Right cardiac atrium (tissue), 5 donors: ENCODE results near the gene GALNT4. TPM values are rescaled to one million over a fixed set of nuclear protein-coding genes. Genes with fewer than 3 reads are reported as not detected.

Experiments
- ATAC-seq, 2 donors: fragments of 200-7000 bp; cut with Tn5 transposase; one replicate each; pipeline versions ENCODE4 v1.8.0 to v1.9.1; 2020; ENCODE audit warnings: moderate library complexity in 2 of 2, mild to moderate bottlenecking in 1 of 2
- DNase-seq, 3 donors: peaks; one replicate each; pipeline ENCODE4 v3.0.0-alpha.2; 2020
- H3K27ac ChIP-seq: one replicate; pipeline ENCODE4 v1.5.1; 2013; ENCODE audit warnings: mild to moderate bottlenecking, low read length, control low read depth, moderate library complexity
- H3K27me3 ChIP-seq: one replicate; pipeline ENCODE4 v1.6.1; 2013; ENCODE audit not compliant: control insufficient read depth, insufficient read depth
- H3K4me1 ChIP-seq: one replicate; pipeline ENCODE4 v1.6.1; 2013; ENCODE audit warnings: low read length; ENCODE audit not compliant: control insufficient read depth, insufficient read depth
- H3K4me3 ChIP-seq: one replicate; pipeline ENCODE4 v1.5.1; 2013; ENCODE audit warnings: low read length, control low read depth
- H3K9me3 ChIP-seq: one replicate; pipeline ENCODE4 v1.6.1; 2013; ENCODE audit warnings: low read length; ENCODE audit not compliant: control insufficient read depth
- WGBS: extraction: QIAGEN DNeasy Blood & Tissue Kit; methylation state at CpG from one replicate; pipeline ENCODE4 v1.1.7; 2013; 5-methylcytosine and 5-hydroxymethylcytosine counted together
- intact Hi-C, 4 donors: fragments of 100-400 bp; cut with DNase I; formaldehyde crosslinking; loops; one replicate each; pipeline versions ENCODE4 v1.11.0 to v1.14.0; 2022 to 2023
- long read RNA-seq, 4 donors: library from polyadenylated mRNA; unstranded; transcript quantifications; one replicate each; pipeline ENCODE4 v2.0.0, GENCODE V29; 2020 to 2021
- polyA plus RNA-seq: library from polyadenylated mRNA; stranded (reverse); fragments of 200-250 nt; gene quantifications from one replicate; pipeline ENCODE4 v1.2.3, GENCODE V29; 2013
- total RNA-seq, 4 donors: library from RNA; stranded (reverse); fragmentation: NEBNext Ultra II Directional; extraction: Animal tissue kit (Norgen Biotek cat#: 25700); gene quantifications; one replicate each; pipeline ENCODE4 v1.2.1, GENCODE V29; 2021
- donor health status: healthy with polysubstance abuse.
- donor health status: DM: no; HTN: yes; CAD: no.
- donor health status: DM: no; HTN: no; CAD: no.
- donor health status: DM: no; HTN: yes; CAD: no; lungs with severe emphysema.
- donor health status: DM: yes; HTN: yes; CAD: no.

GALNT4 gene
- total RNA-seq (1 to 10 TPM; 3.3 to 5.2 (median 4.0) TPM), polyA plus RNA-seq (2.5 TPM)
- long read RNA-seq, donor 1, full-length matches to known transcripts = 6 of 6 reads
- long read RNA-seq, donor 1, partial matches to known transcripts = 0 of 6 reads
- long read RNA-seq, donor 1, other reads (novel, unspliced or antisense) = 0 of 6 reads
- long read RNA-seq, donor 2, full-length matches to known transcripts = 2 of 2 reads
- long read RNA-seq, donor 2, partial matches to known transcripts = 0 of 2 reads
- long read RNA-seq, donor 2, other reads (novel, unspliced or antisense) = 0 of 2 reads
- long read RNA-seq, donor 3, full-length matches to known transcripts = 32 of 32 reads
- long read RNA-seq, donor 3, partial matches to known transcripts = 0 of 32 reads
- long read RNA-seq, donor 3, other reads (novel, unspliced or antisense) = 0 of 32 reads
- long read RNA-seq, donor 4, full-length matches to known transcripts = 2 of 2 reads
- long read RNA-seq, donor 4, partial matches to known transcripts = 0 of 2 reads
- long read RNA-seq, donor 4, other reads (novel, unspliced or antisense) = 0 of 2 reads

DNA sequence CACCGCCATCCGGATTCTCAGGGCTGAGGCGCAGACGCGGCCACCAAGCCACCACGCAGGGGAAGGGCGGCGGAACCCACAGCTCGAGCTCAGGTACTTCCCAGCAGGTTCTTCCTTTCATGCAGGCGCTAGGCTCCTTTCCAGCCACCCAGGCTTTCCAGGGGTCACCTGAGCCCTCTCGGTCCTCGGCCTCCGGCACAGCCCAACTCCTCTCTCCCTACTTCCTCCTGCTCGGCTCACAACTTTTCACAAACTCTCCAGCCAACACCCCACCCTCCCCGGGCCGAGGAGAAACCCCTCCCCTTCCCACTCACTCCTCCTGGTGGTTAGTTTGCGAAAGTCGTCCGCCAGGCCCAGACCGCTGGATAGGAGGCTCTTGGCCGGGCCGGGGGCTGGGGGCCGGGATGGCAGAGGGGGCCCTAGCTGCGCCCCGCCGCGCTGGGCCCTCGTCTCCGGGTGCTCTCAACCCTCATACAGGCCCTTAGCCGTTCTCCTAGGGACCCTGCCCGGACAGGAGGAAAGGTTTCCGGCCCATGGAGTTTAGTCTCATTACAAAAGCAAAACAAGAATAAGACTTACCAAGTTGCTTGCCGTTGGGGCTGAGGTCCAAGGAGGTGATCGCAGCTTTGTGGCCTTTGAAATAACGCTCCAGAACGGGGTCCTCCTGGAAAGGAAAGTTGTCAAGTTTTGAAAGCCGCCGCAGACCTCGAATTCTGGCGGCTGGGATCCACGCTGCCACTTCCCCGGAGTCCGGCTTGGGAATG is at the start of gene GALNT4:
GALNT4 (minus strand) TSS at position 256 of the 764 bp plus-strand sequence; CDS start at position 9, 247 bp downstream.
- Histone ChIP-seq H3K27ac (peak within 1 kb of the TSS; percentile 92), H3K9me3 (no peaks in the 10 kb centered on the region), H3K4me3 (peak within 1 kb of the TSS; percentile 95), H3K27me3 (no peaks in the 10 kb centered on the region), H3K4me1 (peaks cover 3% of the 10 kb centered on the region)
- DNase-seq = peak; percentile 87 to 94 (median 93)
- ATAC-seq = peak; percentile 94 to 96
- intact Hi-C loops = loop anchor here (2.0 to 10.0 kb wide), 7 partner anchors 42 to 502 kb away; partner anchors contain the start of gene DUSP6 (in 1 of the 4)
- WGBS = under 1% methylated on average over 43 of the region's 43 CpGs

DNA sequence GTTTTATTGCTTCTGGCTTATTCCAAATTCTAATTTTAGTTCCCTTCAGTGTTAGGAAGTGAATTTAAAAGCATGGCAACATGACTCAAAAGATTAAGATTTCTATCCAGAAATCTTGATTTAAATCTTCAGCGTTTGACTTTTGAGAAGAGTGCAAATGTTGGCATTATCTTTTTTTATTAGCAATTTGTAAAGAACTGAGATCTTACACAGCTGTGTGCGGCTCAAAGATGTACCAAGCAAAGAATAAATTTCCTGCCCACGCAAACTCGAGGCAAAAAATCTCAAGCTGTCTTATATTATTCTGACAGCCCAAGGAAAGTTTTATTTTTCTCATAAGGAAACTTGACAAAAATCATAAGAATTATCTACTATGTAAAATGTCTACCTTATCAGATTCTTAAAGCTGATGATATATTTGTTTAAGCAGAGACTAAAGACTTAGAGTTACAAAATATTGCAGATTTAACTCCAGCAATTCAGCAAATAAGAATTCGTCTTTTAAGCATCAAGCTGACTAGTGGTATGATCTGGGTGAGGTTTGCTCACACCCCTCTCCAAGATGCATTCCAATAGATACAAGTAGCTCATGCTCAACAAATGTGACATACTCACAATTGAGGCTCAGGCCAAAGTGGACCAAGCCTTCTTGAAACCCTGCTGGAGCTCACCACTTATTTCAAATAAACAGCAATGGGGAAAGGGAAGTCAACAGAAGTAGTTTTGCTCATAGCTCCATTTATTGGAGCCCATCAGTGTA is 48.6 kb upstream of the GALNT4 start:
- DNase-seq (no peak), ATAC-seq (no peak)
- no peak overlapping the region for H3K27ac ChIP-seq
- no peak overlapping the region for H3K4me3 ChIP-seq
- intact Hi-C loops = no loop called here
- H3K27me3 ChIP-seq = no peaks in the 10 kb centered on the region
- WGBS = 77% methylated on average over 5 of the region's 5 CpGs
- no peaks in the 10 kb centered on the region for H3K4me1 ChIP-seq
- H3K9me3 ChIP-seq = no peaks in the 10 kb centered on the region

- no peak for ATAC-seq
- no peaks in the 10 kb centered on the region for H3K9me3 ChIP-seq
- H3K4me1 ChIP-seq = no peaks in the 10 kb centered on the region
- H3K4me3 ChIP-seq = no peak overlapping the region
- no peaks in the 10 kb centered on the region for H3K27me3 ChIP-seq
- intact Hi-C loops = no loop called here
- 88% methylated on average over 4 of the region's 4 CpGs for WGBS
- DNase-seq = no peak
- H3K27ac ChIP-seq = no peak overlapping the region
Observed at GRCh38 chr12:89571491-89572195, 47.0 kb upstream of the GALNT4 start.

- ATAC-seq (no peak), DNase-seq (no peak)
- H3K9me3 ChIP-seq = no peaks in the 10 kb centered on the region
- no peak overlapping the region for H3K4me3 ChIP-seq
- WGBS = 78% methylated on average over 5 of the region's 5 CpGs
- intact Hi-C loops = no loop called here
- H3K4me1 ChIP-seq = no peaks in the 10 kb centered on the region
- no peak overlapping the region for H3K27ac ChIP-seq
- H3K27me3 ChIP-seq = no peaks in the 10 kb centered on the region
Observed at GRCh38 chr12:89568484-89568883, 43.9 kb upstream of the GALNT4 start.

- Histone ChIP-seq H3K9me3 (no peaks in the 10 kb centered on the region), H3K4me1 (no peaks in the 10 kb centered on the region), H3K27me3 (no peaks in the 10 kb centered on the region), H3K4me3 (no peak overlapping the region), H3K27ac (no peak overlapping the region)
- WGBS = 98% methylated on average over 3 of the region's 3 CpGs
- ATAC-seq = no peak
- DNase-seq = no peak
- intact Hi-C loops = no loop called here
Observed at GRCh38 chr12:89567691-89568239, 43.2 kb upstream of the GALNT4 start.

- H3K4me3 ChIP-seq = no peak overlapping the region
- no peak for ATAC-seq
- no peak for DNase-seq
- H3K27ac ChIP-seq = no peak overlapping the region
- no peaks in the 10 kb centered on the region for H3K27me3 ChIP-seq
- H3K4me1 ChIP-seq = no peaks in the 10 kb centered on the region
- intact Hi-C loops = no loop called here
- no peaks in the 10 kb centered on the region for H3K9me3 ChIP-seq
Observed at GRCh38 chr12:89566615-89567014, 42.0 kb upstream of the GALNT4 start.

GRCh38 chr12:89565002-89565401 is 40.4 kb upstream of the GALNT4 start:
- no peak overlapping the region for H3K27ac ChIP-seq
- no peak overlapping the region for H3K4me3 ChIP-seq
- ATAC-seq = no peak
- no peaks in the 10 kb centered on the region for H3K27me3 ChIP-seq
- intact Hi-C loops = no loop called here
- no peak for DNase-seq
- no peaks in the 10 kb centered on the region for H3K9me3 ChIP-seq
- no peaks in the 10 kb centered on the region for H3K4me1 ChIP-seq

DNA sequence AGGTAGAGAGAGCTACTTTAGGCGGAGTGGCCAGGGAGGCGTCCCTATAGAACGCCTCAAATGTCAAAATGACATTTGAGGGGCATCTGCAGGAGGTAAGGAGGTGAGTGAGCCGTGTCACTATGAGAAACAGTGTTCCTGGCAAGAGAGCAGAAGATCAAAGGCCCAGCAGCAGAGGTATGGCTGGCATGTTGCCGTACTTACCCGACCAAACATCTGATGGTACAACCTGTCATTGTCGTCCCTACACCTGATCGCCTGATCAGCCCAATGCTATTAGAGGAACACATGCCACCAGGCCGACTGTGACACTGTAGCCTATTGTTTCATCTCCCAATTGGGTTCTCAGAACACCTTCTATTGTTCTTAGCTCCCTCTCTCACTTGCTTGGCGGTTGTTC is 35.2 kb upstream of the GALNT4 start:
- DNase-seq (no peak), ATAC-seq (no peak)
- 91% methylated on average over 10 of the region's 10 CpGs for WGBS
- Histone ChIP-seq H3K27me3 (no peaks in the 10 kb centered on the region), H3K4me1 (no peaks in the 10 kb centered on the region), H3K9me3 (no peaks in the 10 kb centered on the region), H3K4me3 (no peak overlapping the region), H3K27ac (no peak overlapping the region)
- intact Hi-C loops = no loop called here

GRCh38 chr12:89556976-89557375 is 32.4 kb upstream of the GALNT4 start:
- H3K9me3 ChIP-seq = no peaks in the 10 kb centered on the region
- H3K4me1 ChIP-seq = no peaks in the 10 kb centered on the region
- no peak overlapping the region for H3K27ac ChIP-seq
- DNase-seq (no peak), ATAC-seq (no peak)
- no peaks in the 10 kb centered on the region for H3K27me3 ChIP-seq
- H3K4me3 ChIP-seq = no peak overlapping the region
- intact Hi-C loops = no loop called here
- WGBS = 44% methylated on average over 2 of the region's 2 CpGs

DNA sequence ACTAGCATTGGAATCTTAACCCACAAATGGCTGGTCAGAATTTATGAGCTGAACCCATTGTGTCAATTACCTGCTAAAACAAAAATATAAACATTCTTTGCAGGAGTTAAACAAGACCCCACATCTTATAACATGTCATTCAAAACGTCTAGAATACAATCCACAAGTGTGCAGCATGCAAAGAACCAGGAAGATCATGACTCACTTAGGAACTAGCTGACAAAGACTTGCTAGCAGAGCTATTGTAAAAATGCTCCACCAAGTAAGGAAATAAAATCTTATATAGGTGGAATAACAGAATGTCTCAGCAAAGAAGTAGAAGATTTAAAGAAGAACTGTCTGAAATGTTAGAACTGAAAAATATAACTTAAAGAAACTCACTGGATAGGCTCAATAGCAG is 27.8 kb upstream of the GALNT4 start:
- WGBS = 46% methylated on average over 1 of the region's 1 CpG

More for the DNA sequence above, 27.8 kb upstream of the GALNT4 start:
- Histone ChIP-seq H3K27me3 (no peaks in the 10 kb centered on the region), H3K4me3 (no peak overlapping the region), H3K9me3 (no peaks in the 10 kb centered on the region), H3K27ac (no peak overlapping the region), H3K4me1 (no peaks in the 10 kb centered on the region)
- DNase-seq = no peak
- intact Hi-C loops = no loop called here
- no peak for ATAC-seq
